Measurements from ENCODE around the gene MMP15.
A peak's percentile ranks its signal among the peaks of the same experiment; 100 is the strongest.
"Not testable (repeated sequence)": the region's sequence is repeated elsewhere in the genome, so short reads cannot be mapped to it uniquely, and the experiment has no call there.

The MMP15 gene

DNA sequence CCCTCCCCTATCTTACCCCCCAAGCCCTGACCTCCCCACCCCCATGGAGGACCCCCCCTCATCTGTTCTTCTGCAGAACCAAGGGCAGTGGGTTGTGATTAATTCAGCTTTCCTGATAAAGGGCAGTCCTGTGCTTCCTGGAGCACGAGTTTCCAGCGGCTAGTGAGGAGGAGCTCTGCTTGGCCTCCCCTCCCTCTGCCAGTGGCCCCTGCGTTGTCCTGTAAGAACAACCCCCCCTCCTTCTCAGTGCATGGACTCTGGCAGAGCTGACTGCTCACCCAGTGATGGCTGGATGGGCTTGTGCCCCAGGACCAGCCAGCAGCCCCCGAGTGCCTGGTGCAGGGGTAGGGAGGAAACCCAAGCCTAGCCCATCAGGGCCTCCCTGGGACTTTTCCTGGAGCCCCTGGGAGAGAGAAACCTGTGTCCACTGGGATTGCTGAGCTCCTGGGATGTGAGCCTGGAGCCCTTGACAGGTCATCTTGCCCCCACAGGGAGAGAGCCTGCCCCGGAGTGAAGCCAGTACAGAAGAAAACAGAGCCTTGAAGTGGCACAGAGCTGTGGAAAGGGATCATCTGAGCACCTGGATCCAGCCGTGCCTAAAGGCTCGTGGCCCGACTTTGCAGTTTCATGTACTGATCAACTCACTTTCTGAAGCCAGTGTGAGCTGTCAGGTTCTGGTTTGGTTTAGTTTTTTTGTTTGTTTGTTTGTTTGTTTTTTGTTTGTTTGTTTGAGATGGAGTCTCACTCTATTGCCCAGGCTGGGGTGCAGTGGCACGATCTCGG is 26.5 kb downstream of the MMP15 start:
- DNase-seq = no peak

DNA sequence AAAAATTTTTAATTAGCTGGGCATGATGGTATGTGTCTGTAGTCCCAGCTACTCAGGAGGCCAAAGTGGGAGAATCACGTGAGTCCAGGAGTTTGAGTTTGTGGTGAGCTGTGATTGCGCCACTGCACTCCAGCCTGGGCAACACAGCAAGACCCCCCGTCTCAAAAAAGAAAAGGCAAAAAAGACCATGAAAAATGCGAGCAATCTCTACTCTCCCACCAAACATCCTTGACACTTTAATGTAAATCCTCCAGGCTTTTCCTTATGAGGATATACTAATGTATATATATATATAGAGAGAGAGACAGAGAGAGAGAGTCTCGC is 28.1 kb downstream of the MMP15 start:
- DNase-seq = no peak

DNA sequence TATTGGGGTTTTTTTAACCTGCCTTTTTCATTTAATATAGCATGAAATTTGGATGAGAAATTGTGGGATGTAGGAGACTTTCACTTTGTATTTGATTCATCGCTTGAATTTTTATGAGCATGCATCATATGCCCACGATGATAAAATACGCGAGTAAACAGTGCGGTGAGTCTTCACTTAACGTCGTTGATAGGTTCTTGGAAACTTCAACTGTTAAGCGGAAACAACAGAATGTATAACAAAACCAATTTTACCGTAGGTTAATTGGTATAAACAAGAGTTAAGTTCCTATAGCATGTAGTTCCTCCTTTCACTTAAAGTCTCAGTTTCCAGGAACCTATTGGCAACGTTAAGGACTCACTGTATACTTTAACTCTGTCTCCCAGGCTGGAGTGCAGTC is 28.7 kb downstream of the MMP15 start:
- no peak for DNase-seq

DNA sequence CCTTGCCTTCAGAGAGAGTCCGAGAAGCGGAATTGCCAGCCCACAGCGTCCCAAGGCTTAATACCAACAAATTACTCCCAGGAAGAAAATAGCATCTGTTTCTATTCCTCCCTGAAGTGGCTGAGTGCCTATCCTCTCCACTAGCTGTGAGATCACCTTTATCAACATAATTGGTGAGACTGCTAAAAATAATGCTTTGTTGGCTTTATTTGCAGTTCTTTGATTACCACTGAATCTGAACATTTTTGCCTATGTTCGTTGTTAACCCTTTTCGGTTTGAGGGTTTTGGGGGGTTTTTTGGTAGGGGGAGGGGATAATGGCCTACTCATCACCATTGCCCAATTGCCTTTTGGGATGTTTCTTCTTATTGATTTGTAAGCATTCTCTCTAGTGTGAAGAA is 31.0 kb downstream of the MMP15 start:
- DNase-seq = peak; percentile 7

DNA sequence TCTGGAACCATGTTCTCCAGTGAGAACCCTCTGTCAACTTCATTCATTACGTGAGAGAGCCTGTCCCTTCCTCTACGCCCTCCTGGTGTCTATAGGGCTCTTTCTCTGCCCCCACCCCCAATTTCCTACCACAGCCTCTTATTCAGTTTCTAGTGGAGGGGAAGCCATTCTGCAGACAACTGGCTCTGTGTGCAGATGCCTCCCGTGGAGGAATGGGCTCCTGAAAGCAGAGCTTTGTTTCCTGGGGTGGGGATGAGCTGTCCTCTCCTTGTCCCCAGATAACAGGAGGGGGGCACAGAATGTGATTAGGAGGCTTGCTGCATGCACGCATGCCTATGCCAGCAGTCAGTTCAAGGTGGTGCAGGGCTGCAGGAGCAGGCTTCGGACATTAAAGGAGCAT is 31.6 kb downstream of the MMP15 start:
- no peak for DNase-seq

DNA sequence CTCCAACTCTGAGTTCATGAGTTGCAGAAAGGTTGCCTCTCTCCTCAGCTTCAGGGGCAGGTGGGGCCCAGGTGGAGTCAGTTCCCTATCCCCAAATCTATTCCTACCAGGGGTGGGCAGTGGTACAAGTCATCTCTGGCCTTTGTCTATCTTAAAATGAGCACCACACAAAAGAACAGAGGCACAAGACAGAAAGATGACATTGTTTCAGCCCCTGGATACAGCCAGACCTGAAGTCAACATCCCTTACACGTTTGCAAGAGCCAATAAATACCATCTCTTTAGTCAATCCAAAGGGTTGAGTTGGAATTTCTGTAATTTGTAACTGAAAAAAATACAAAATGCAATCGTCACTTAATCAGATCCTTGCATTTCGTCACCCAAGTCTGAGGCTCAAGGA is 32.2 kb downstream of the MMP15 start:
- DNase-seq = no peak

DNA sequence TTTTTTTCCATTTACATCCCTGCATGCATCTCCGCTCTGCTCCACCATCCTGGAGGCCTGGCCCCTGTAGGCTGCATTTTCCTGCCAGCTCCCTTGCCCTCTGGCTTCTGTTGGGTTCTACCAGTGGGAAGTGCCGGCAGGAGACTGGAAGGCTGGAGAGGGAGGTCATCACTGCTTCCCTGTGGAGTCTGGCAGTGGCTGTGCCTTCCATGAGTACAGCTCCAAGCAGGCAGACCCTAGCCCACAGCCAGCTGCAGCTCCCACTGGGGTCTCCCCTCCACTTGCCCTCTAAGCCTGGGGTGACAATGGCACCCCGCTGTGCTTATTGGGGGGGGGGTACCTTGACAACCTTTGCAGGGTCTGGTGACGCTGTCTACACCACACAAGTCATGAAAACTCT is 37.3 kb downstream of the MMP15 start:
- no peak for DNase-seq

DNA sequence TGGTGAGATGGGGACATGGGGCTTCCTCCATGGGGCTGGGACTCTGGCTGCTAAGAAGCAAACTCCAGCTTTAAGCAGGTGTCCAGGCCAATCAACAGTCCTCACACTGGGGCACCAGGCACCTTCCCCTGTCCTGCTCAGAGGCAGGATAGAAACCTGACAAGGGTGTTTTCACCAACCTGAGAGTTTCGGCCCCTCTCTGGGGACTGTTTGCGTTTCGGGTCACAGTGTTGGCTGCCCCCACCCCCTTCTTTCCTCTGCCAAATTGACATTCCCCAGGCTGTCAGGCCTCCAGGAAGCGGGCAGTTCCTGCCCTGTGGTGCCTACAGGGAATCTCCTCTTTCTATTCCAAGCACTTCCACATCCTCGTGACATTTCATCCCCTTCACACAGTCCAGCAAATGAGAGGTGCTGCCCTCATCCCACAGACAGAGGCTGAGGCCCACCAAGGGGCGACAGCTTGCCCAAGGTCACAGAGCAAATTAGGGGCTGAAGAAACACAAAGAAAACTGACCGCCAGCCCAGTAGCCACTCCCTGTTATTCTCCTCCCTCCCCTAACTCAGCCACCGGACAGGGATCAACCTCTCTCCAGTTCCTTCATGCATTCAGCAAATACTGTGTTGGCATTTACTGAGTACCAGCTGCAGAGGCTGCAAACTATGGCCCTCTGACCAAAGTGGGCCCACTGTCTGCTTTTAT is 38.0 kb downstream of the MMP15 start:
- DNase-seq = no peak

DNA sequence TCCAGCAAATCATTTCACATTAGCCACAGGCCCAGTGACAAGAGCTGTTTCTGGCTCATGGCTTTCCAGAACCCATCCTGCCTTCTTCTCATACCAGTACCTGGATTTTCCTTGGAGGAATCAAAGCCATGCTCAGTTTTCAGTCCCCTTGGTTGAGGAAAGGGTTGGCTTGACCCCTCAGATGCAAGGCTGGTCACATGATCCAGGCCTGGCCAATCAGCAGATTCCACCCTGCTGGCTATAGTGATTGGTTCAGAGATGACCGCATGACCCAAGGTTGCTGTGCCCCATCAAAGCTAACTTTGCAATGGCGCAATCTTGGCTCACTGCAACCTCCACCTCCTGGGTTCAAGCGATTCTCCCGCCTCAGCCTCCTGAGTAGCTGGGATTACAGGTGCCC is 45.0 kb downstream of the MMP15 start:
- DNase-seq = no peak

DNA sequence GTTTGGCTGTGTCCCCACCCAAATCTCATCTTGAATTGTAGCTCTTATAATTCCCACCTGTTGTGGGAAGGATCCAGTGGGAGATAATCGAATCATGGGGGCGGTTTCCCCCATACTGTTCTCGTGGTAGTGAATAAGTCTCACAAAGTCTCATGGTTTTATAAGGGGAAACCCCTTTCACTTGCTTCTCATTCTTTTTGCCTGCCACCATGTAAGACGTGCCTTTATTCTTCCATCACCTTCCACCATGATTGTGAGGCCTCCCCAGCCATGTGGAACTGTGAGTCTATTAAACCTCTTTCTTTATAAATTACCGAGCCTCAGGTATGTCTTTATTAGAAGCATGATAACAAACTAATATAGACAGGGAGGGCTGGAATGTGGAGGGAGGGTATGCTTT is 46.6 kb downstream of the MMP15 start:
- DNase-seq = not testable (repeated sequence)

DNA sequence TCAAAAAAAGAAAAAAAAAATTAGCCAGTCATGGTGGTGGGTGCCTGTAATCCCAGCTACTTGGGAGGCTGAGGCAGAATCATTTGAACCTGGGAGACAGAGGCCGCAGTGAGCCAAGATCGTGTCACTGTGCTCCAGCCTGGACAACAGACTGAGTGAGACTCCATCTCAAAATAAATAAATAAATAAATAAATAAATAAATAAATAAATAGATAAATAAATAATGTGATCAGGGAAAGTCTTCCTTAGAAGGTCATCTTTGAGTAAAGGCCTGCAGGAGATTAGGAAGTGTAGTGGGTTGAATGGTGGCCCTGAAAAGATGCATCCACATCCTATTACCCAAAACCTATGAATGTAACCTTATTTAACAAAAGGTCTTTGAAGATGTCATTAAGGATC is 47.5 kb downstream of the MMP15 start:
- not testable (repeated sequence) for DNase-seq

DNA sequence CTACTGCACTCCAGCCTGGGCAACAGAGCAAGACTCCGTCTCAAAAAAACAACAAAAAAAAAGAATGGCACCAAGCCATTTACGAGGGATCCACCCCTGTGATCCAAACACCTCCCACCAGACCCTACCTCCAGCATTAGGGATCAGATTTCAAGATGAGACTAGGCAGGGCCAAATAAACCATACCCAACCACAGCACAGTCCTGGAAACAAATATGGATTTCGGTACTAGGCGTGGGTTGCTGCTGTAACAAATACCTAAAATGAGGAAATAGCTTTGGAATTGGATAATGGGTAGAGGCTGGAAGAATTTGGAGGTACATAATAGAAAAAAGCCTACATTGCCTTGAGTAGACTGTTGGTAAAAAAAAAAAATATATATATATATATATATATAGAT is 49.1 kb downstream of the MMP15 start:
- DNase-seq = no peak

DNA sequence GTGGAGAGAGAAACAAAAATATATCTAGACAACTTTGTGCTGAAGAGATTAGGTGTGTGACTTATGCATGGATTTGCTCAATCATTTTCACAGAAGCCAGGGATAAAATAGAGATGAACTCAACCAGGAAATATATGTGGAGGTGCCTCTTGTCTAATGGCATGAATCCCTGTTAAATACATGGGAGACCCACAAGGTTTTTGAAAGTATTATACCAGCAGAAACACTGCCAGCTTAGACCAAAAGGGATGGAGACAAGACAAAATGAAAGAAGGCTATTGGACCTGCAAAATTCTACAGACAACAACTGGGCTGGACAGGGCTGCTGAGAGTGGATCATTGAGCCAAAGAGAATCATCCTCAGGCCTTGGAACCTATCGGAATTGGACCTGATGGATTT is 51.0 kb downstream of the MMP15 start:
- no peak for DNase-seq

DNA sequence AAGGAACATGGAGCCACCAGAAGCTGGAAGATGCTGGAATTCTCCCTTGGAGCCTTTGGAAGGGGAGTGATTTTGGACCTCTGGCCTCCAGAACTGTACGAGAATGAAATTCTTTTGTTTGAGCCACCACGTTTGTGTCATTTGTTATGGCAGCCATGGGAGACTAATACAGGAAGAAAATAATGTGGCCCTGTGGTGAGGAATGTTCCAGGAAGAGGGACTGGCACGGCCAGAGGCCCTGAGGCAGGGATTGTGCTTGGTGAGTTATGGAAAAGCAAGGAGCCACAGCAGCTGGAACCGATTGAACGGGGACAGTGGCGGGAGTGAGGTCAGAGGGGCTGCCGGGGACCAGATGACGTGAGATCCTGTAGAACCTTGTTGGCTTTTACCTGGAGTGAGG is 52.2 kb downstream of the MMP15 start:
- no peak for DNase-seq

DNA sequence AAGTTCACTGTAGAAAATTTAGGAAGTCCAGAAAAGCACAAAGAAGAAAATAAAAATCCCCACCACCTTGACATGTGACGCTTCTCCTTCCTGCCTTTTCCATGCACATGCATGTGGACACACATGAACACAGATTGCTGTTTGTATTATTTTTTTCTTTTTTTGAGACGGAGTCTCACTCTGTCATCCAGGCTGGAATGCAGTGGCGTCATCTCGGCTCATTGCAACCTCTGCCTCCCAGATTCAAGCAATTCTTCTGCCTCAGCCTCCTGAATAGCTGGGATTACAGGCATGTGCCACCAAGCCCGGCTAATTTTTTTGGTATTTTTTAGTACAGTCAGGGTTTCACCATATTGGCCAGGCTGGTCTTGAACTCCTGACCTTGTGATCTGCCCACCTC is 55.1 kb downstream of the MMP15 start:
- DNase-seq = not testable (repeated sequence)

DNA sequence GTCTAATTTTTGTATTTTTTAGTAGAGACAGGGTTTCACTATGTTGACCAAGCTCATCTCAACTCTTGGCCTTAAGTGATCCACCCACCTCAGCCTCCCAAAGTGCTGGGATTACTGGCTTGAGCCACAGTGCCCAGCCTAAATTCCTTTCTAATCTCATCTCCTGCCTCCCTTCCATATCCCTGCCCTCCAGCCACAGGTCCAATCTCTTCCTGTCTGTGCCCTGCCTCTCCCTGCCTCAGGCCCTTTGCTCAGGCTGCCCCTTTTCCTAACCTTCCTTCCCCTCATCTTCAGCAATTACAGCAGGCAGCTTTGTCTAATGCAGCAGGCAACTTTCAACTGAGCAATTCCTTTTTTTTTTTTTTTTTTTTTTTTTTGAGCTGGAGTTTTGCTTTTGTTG is 56.8 kb downstream of the MMP15 start:
- no peak for DNase-seq

DNA sequence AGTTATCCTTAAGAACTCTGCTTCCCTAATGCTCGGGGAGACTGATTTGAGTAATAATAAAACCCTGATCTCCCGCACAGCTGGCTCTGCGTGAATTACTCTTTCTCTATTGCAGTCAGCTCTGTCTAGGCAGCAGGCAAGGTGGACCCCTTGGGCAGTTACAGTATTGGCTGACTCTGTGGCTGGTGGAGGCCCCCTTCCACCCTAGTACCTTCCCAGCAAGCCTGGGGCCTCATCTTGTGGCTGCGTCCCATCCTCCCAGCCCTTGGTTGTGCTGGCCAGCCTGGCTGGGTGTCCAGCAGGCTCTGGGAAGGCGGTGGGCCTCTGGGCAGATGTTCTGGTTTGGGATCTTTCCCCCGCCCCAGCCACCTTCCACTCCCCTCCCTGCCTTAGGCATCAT is 59.1 kb downstream of the MMP15 start:
- no peak for DNase-seq

DNA sequence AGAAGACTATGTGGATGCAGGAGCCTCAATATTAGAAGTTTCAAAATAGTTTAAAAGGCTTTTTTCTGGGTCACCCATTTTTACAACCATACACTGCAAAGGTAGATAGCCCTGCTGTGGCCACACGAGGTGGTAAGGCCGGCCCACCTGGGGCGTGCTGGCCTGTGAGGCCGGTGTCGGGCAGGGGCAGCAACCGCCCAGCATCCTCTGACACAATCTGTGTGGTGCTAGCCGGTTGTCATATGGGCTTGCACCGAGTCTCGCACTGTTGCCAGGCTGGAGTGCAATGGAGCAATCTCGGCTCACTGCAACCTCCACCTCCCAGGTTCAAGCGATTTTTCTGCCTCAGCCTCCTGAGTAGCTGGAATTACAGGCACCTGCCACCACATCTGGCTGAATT is 59.6 kb downstream of the MMP15 start:
- no peak for DNase-seq

DNA sequence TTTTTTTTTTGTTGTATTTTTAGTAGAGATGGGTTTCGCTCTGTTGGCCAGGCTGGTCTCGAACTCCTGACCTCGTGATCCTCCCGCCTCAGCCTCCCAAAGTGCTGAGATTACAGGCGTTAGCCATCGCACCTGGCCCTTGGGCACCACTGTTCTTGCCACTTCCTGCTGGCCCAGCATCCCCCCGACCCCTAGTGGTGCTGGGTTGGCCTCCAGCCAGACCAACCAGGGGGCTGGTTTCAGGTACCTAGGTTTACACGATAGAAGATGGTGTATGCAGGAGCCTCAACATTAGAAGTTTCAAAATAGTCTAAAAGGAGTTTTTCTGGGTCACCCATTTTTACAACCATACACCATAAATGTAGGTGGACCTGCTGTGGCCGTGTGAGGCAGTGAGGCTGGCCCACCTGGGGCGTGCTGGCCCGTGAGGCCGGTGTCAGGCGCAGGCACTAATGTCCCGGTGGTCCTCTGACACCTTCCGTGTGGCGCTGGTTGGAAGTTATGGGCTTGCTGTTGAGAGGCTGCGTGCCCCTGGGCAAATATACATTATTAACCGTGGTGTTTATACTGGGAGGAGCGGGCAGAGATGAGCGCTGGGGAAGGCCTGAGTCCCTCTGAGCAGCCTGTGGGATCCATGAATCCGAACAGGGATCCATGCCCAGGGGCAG is 60.2 kb downstream of the MMP15 start:
- DNase-seq = no peak

DNA sequence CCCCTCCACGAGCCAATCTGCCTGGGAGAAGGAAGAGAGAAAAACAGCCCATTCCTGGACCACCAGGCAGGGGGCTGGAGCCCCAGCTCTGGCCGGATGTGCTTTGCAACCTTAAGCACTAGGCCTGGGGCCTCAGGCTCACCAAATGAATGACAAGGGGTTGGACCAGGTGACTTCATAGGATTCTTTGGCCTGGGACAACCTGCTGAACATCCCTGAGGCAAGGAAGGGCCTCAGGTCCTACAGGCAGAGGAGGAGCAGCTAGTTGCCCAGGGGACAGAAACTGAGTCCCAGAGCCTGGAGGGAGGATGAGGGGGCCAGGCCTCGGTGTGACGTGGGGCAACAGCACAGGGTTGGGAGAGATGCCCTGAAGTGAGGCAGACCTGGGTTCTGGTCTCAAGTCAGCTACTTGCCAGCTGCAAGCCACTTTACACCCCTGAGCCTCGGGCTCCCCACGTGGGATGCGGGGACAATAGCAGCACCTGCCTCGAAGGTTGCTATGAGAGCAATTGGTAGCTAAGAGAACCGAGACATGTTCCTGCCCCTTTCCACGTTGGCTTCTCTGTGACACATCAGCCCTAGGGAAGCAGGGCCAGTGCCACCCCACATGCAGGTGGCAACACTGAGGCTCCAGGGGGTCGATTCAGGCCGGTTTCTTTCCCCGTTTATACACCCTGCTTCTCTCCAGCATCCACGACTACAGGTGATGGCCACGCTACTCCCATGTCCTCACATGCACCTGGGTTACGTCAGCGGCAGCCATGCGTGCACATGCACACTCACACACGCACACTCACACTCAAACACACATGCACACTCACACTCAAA is 61.0 kb downstream of the MMP15 start:
- DNase-seq = peak; percentile 42

DNA sequence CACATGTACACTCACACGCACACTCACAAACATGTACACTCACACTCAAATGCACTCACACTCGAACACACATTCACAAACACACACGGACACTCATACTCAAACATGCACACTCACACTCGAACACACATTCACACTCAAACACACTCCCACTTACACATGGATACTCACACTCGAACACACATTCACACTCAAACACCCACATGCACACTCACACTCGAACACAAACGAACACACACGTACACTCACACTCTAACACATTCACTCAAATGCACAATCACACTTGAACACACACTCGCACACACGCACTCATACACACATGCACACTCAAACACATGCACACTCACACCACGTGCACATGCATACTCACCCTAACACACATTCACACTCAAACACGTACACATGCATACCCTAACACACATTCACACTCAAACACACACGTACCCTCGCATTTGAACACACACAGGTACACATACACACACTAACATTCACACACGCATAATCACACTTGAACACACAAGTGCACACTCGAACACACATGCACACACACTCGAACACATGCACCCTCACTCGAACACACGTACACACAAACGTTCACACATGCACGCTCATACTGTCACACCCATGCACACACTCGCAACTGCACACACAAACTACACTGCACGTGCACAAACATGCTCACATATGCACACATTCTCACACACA is 61.8 kb downstream of the MMP15 start:
- DNase-seq = no peak

DNA sequence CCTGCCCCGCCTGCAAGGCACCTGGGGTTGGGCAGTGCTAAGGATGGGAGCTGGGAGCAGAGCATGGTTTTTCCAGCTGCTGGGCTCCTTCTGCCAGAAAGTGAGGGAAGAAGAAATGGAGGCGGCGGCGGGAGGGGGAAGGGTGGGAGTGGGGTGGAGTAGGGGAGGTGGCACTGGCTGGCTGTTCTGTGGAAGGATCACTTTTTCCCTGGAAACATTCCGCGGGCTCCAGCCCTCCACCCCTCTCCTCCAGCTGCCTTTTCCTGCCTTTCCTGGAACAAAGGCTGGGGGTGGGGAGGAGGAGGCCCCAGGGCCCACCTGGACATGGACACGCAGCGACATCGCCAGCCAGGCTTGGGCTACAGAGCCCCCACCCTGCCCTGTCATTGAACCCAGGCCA is 62.5 kb downstream of the MMP15 start:
- DNase-seq = no peak

DNA sequence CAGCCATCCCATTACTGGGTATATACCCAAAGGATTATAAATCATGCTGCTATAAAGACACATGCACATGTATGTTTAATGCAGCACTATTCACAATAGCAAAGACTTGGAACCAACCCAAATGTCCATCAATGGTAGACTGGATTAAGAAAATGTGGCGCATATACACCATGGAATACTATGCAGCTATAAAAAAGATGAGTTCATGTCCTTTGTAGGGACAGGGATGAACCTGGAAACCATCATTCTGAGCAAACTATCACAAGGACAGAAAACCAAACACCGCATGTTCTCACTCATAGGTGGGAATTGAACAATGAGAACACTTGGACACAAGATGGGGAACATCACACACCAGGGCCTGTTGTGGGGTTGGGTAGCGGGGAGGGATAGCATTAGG is 64.8 kb downstream of the MMP15 start:
- DNase-seq = not testable (repeated sequence)
